WTC11 (cell line): ENCODE data around the gene MEX3C. TPM values are rescaled to one million over a fixed set of nuclear protein-coding genes. Genes with fewer than 3 reads are reported as not detected.
A peak's percentile ranks its signal among the peaks of the same experiment; 100 is the strongest.

Experiments used
- ATAC-seq: fragments of 200-7000 bp; cut with Tn5 transposase; 2 replicates; pipeline ENCODE4 v1.10.0; 2021; ENCODE audit warnings: mild to moderate bottlenecking, moderate library complexity
- CTCF ChIA-PET: fragments of 300-600 bp; sonication (Branson Sonifier 250); formaldehyde crosslinking; loops from one replicate; lab custom pipeline; 2021; ENCODE audit warnings: antibody characterized with exemption; lab: Charles Lee
- POLR2A ChIA-PET: fragments of 350-600 bp; sonication (Branson Sonifier 250); formaldehyde crosslinking; loops from one replicate; lab custom pipeline; 2021; ENCODE audit warnings: antibody characterized with exemption; lab: Charles Lee
- DNase-seq: peaks from one replicate; pipeline ENCODE4 v3.0.0; 2021; ENCODE audit warnings: low spot score
- H3K27ac Mint-ChIP-seq: 2 replicates; pipeline ENCODE4 v1.8.0; 2021; ENCODE audit warnings: mixed read lengths
- H3K27me3 Mint-ChIP-seq: 2 replicates; pipeline ENCODE4 v1.8.0; 2021; ENCODE audit warnings: low read depth, mild to moderate bottlenecking, moderate library complexity, mixed read lengths
- H3K36me3 Mint-ChIP-seq: 2 replicates; pipeline ENCODE4 v1.8.0; 2021; ENCODE audit warnings: mixed read lengths
- H3K4me1 Mint-ChIP-seq: 2 replicates; pipeline ENCODE4 v1.8.0; 2022; ENCODE audit warnings: mixed read lengths
- H3K4me3 Mint-ChIP-seq: 2 replicates; pipeline ENCODE4 v1.8.0; 2021; ENCODE audit warnings: mild to moderate bottlenecking, moderate library complexity, mixed read lengths
- H3K9me3 Mint-ChIP-seq: 2 replicates; pipeline ENCODE4 v1.8.0; 2021; ENCODE audit warnings: mixed read lengths
- CBFB ChIP-seq: sonication (generic); formaldehyde crosslinking; IDR thresholded peaks from 2 replicates; pipeline ENCODE4 v1.8.1; 2022; ENCODE audit warnings: mild to moderate bottlenecking, low read depth, missing genetic modification reagents
- CREM ChIP-seq: sonication (generic); formaldehyde crosslinking; IDR thresholded peaks from 2 replicates; pipeline ENCODE4 v1.8.1; 2022; ENCODE audit warnings: mild to moderate bottlenecking, missing genetic modification reagents, moderate library complexity
- ESRRA ChIP-seq: sonication (generic); formaldehyde crosslinking; IDR thresholded peaks from 2 replicates; pipeline ENCODE4 v1.8.1; 2022; ENCODE audit warnings: mild to moderate bottlenecking, missing genetic modification reagents, borderline replicate concordance
- FOXK1 ChIP-seq: sonication (generic); formaldehyde crosslinking; IDR thresholded peaks from 2 replicates; pipeline ENCODE4 v1.8.0; 2022; ENCODE audit warnings: mild to moderate bottlenecking, moderate library complexity, missing genetic modification reagents
- MAX ChIP-seq: sonication (generic); formaldehyde crosslinking; IDR thresholded peaks from 2 replicates; pipeline ENCODE4 v1.8.0; 2022; ENCODE audit warnings: mild to moderate bottlenecking, missing genetic modification reagents
- MXD4 ChIP-seq: fragments of 250-450 bp; sonication (Bioruptor Pico); IDR thresholded peaks from 2 replicates; pipeline ENCODE4 v1.8.0; 2021; ENCODE audit warnings: mild to moderate bottlenecking, moderate library complexity, borderline replicate concordance
- NFATC4 ChIP-seq: fragments of 250-450 bp; sonication (Bioruptor Pico); IDR thresholded peaks from 2 replicates; pipeline ENCODE4 v1.9.0; 2021; ENCODE audit warnings: mild to moderate bottlenecking
- NR2C2 ChIP-seq: sonication (generic); formaldehyde crosslinking; IDR thresholded peaks from 2 replicates; pipeline ENCODE4 v1.8.0; 2022; ENCODE audit warnings: mild to moderate bottlenecking, missing genetic modification reagents
- SMAD3 ChIP-seq: sonication (generic); formaldehyde crosslinking; IDR thresholded peaks from 2 replicates; pipeline ENCODE4 v1.8.0; 2022; ENCODE audit warnings: missing genetic modification reagents, mild to moderate bottlenecking, borderline replicate concordance
- STAT6 ChIP-seq: sonication (generic); formaldehyde crosslinking; conservative IDR thresholded peaks from 2 replicates; pipeline ENCODE4 v1.8.1; 2023; ENCODE audit warnings: mild to moderate bottlenecking, low read depth, missing genetic modification reagents, moderate library complexity
- TEAD4 ChIP-seq: sonication (generic); formaldehyde crosslinking; IDR thresholded peaks from 2 replicates; pipeline ENCODE4 v1.8.0; 2022; ENCODE audit warnings: mild to moderate bottlenecking, missing genetic modification reagents
- TP53 ChIP-seq: sonication (generic); formaldehyde crosslinking; IDR thresholded peaks from 2 replicates; pipeline ENCODE4 v1.8.1; 2023; ENCODE audit warnings: mild to moderate bottlenecking, missing genetic modification reagents
- USF1 ChIP-seq: sonication (generic); formaldehyde crosslinking; IDR thresholded peaks from 2 replicates; pipeline ENCODE4 v1.8.0; 2022; ENCODE audit warnings: mild to moderate bottlenecking, missing genetic modification reagents
- ZBTB21 ChIP-seq: sonication (generic); formaldehyde crosslinking; IDR thresholded peaks from 2 replicates; pipeline ENCODE4 v1.8.1; 2023; ENCODE audit warnings: mild to moderate bottlenecking, missing genetic modification reagents, borderline replicate concordance
- ZMAT4 ChIP-seq: fragments of 250-450 bp; sonication (Bioruptor Pico); IDR thresholded peaks from 2 replicates; pipeline ENCODE4 v1.9.0; 2021; ENCODE audit warnings: mild to moderate bottlenecking
- ZNF232 ChIP-seq: sonication (generic); formaldehyde crosslinking; IDR thresholded peaks from 2 replicates; pipeline ENCODE4 v1.8.0; 2022; ENCODE audit warnings: mild to moderate bottlenecking, missing genetic modification reagents
- ZNF396 ChIP-seq: fragments of 250-450 bp; sonication (Bioruptor Pico); IDR thresholded peaks from 2 replicates; pipeline ENCODE4 v1.8.0; 2021; ENCODE audit warnings: mild to moderate bottlenecking, moderate library complexity, borderline replicate concordance
- ZNF532 ChIP-seq: fragments of 250-450 bp; sonication (Bioruptor Pico); IDR thresholded peaks from 2 replicates; pipeline ENCODE4 v1.9.0; 2021; ENCODE audit warnings: mild to moderate bottlenecking, borderline replicate concordance
- ZSCAN18 ChIP-seq: fragments of 250-450 bp; sonication (Bioruptor Pico); IDR thresholded peaks from 2 replicates; pipeline ENCODE4 v2.1.2; 2022; ENCODE audit warnings: mild to moderate bottlenecking, moderate library complexity
- total RNA-seq: library from RNA; stranded (reverse); gene quantifications from 3 replicates; pipeline ENCODE4 v1.2.3, GENCODE V29; 2021

The MEX3C gene
- total RNA-seq, 1 experiment from 2014 or later: 79.4 TPM

- Mint-ChIP-seq H3K9me3 (peaks cover 3% of the 10 kb centered on the region), H3K27ac (peak overlapping the region; percentile 50), H3K36me3 (peaks cover 8% of the 10 kb centered on the region), H3K27me3 (no peaks in the 10 kb centered on the region), H3K4me3 (peak overlapping the region; percentile 96), H3K4me1 (peaks cover 46% of the 10 kb centered on the region)
- ChIA-PET POLR2A (interaction anchor here (0.7 to 1.5 kb wide), 3 partner anchors 28 to 222 kb away, joined by 3 read pairs; no protein-coding TSS in a partner anchor), CTCF (interaction anchor here (0.8 to 0.9 kb wide), 2 partner anchors 43 to 59 kb away, joined by 3 to 7 read pairs; no protein-coding TSS in a partner anchor)
- ATAC-seq (peak; percentile 17), DNase-seq (peak; percentile 22)
- TF ChIP-seq MAX (0 out of 2 replicates have a peak, but pooled peaks have one; percentile 25), TP53 (no peak), CREM (CRISPR knock-in tag) (no peak)
Observed at GRCh38 chr18:51195451-51196117, 1.9 kb downstream of the MEX3C start.

GRCh38 chr18:51195086-51195450, 2.4 kb downstream of the MEX3C start:
- no peak for DNase-seq
- no peaks in the 10 kb centered on the region for H3K27me3 Mint-ChIP-seq
- no peak for TF ChIP-seq SMAD3
- no peak for TF ChIP-seq TEAD4 (CRISPR knock-in tag)
- TF ChIP-seq ZNF232 (CRISPR knock-in tag): no peak
- TF ChIP-seq, all 79 proteins: peak for 0
- Mint-ChIP-seq H3K27ac (peak overlapping the region; percentile 50), H3K36me3 (peaks cover 8% of the 10 kb centered on the region), H3K4me1 (peaks cover 51% of the 10 kb centered on the region), H3K4me3 (peak overlapping the region; percentile 96), H3K9me3 (peaks cover 3% of the 10 kb centered on the region)
- ChIA-PET POLR2A (no interaction called here), CTCF (interaction anchor here (0.8 to 0.9 kb wide), 2 partner anchors 43 to 59 kb away, joined by 3 to 7 read pairs; no protein-coding TSS in a partner anchor)
- ATAC-seq: no peak

GRCh38 chr18:51194604-51195003, 2.9 kb downstream of the MEX3C start:
- DNase-seq: no peak
- Mint-ChIP-seq H3K9me3 (peaks cover 3% of the 10 kb centered on the region), H3K36me3 (peaks cover 8% of the 10 kb centered on the region), H3K27me3 (no peaks in the 10 kb centered on the region), H3K27ac (peak overlapping the region; percentile 50), H3K4me3 (peak overlapping the region; percentile 96), H3K4me1 (peaks cover 54% of the 10 kb centered on the region)
- no peak for ATAC-seq
- POLR2A ChIA-PET: no interaction called here
- CTCF ChIA-PET: interaction anchor here (0.8 kb wide), 1 partner anchor 58 kb away, joined by 3 read pairs; no protein-coding TSS in a partner anchor
- TF ChIP-seq ZSCAN18 (CRISPR knock-in tag) (no peak), NFATC4 (CRISPR knock-in tag) (no peak), FOXK1 (CRISPR knock-in tag) (no peak), ESRRA (CRISPR knock-in tag) (no peak), NR2C2 (CRISPR knock-in tag) (no peak), ZNF532 (CRISPR knock-in tag) (no peak), STAT6 (CRISPR knock-in tag) (no peak), MXD4 (CRISPR knock-in tag) (no peak), ZBTB21 (no peak), USF1 (CRISPR knock-in tag) (no peak), ZNF396 (CRISPR knock-in tag) (no peak), CBFB (no peak), ZMAT4 (no peak)
